H9 (cell line): ENCODE measurements around the gene HTATIP2. TPM values are rescaled to one million over a fixed set of nuclear protein-coding genes. Genes with fewer than 3 reads are reported as not detected.

ENCODE experiments used
- DNase-seq: peaks from one replicate; pipeline ENCODE4 v3.0.0-alpha.2; 2017
- H2AFZ ChIP-seq: one replicate; pipeline ENCODE4 v1.6.1; 2013; ENCODE audit warnings: mild to moderate bottlenecking, low read length, control low read depth, moderate library complexity
- H2AK5ac ChIP-seq: 2 replicates; pipeline ENCODE4 v1.6.1; 2013; ENCODE audit warnings: low read length, control low read depth, mixed read lengths; ENCODE audit not compliant: insufficient read length
- H2BK120ac ChIP-seq: one replicate; pipeline ENCODE4 v1.6.1; 2013; ENCODE audit warnings: low read depth, mild to moderate bottlenecking, low read length, control low read depth, inconsistent platforms; ENCODE audit not compliant: poor library complexity, severe bottlenecking
- H2BK12ac ChIP-seq: 2 replicates; pipeline ENCODE4 v1.6.1; 2013; ENCODE audit warnings: low read length, control low read depth, mixed read lengths, low read depth; ENCODE audit not compliant: insufficient read length
- H2BK15ac ChIP-seq: 2 replicates; pipeline ENCODE4 v1.6.1; 2013; ENCODE audit warnings: low read depth, low read length, control low read depth
- H2BK20ac ChIP-seq: one replicate; pipeline ENCODE4 v1.6.1; 2013; ENCODE audit warnings: low read depth, mild to moderate bottlenecking, low read length, control low read depth, inconsistent platforms; ENCODE audit not compliant: poor library complexity, severe bottlenecking
- H2BK5ac ChIP-seq: 2 replicates; pipeline ENCODE4 v1.6.1; 2013; ENCODE audit warnings: low read length, control low read depth, mixed read lengths; ENCODE audit not compliant: insufficient read length
- H3K14ac ChIP-seq: 2 replicates; pipeline ENCODE4 v1.6.1; 2013; ENCODE audit warnings: low read length, control low read depth; ENCODE audit not compliant: insufficient read depth
- H3K18ac ChIP-seq: 2 replicates; pipeline ENCODE4 v1.6.1; 2013; ENCODE audit warnings: low read depth, mild to moderate bottlenecking, mixed read lengths, low read length, control low read depth; ENCODE audit not compliant: insufficient read length
- H3K23ac ChIP-seq: 2 replicates; pipeline ENCODE4 v1.6.1; 2013; ENCODE audit warnings: low read length, control low read depth, mixed read lengths, low read depth; ENCODE audit not compliant: insufficient read length
- H3K23me2 ChIP-seq: 2 replicates; pipeline ENCODE4 v1.6.1; 2013; ENCODE audit warnings: low read depth, mild to moderate bottlenecking, mixed read lengths, low read length, control low read depth; ENCODE audit not compliant: insufficient read length, poor library complexity, severe bottlenecking
- H3K27ac ChIP-seq: 2 replicates; pipeline ENCODE4 v1.5.1; 2013; ENCODE audit warnings: low read length, control low read depth, mixed read lengths, low read depth; ENCODE audit not compliant: insufficient read length
- H3K27me3 ChIP-seq: 2 replicates; pipeline ENCODE4 v1.6.1; 2013; ENCODE audit warnings: low read length, control low read depth, inconsistent platforms; ENCODE audit not compliant: insufficient read depth
- H3K4ac ChIP-seq: 2 replicates; pipeline ENCODE4 v1.6.1; 2013; ENCODE audit warnings: low read depth, mild to moderate bottlenecking, control low read depth, inconsistent platforms, low read length, moderate library complexity
- H3K4me1 ChIP-seq: 2 replicates; pipeline ENCODE4 v1.6.1; 2013; ENCODE audit warnings: low read length, control low read depth, inconsistent platforms; ENCODE audit not compliant: insufficient read depth
- H3K4me2 ChIP-seq: 2 replicates; pipeline ENCODE4 v1.6.1; 2013; ENCODE audit warnings: low read length, control low read depth, mixed read lengths; ENCODE audit not compliant: insufficient read length, insufficient read depth
- H3K56ac ChIP-seq: 2 replicates; pipeline ENCODE4 v1.6.1; 2013; ENCODE audit warnings: low read depth, mild to moderate bottlenecking, mixed read lengths, low read length, control low read depth; ENCODE audit not compliant: insufficient read length
- H3K79me1 ChIP-seq: 2 replicates; pipeline ENCODE4 v1.6.1; 2013; ENCODE audit warnings: low read depth, mild to moderate bottlenecking, moderate library complexity, low read length, control low read depth, inconsistent platforms; ENCODE audit not compliant: insufficient read depth, poor library complexity, severe bottlenecking
- H3K79me2 ChIP-seq: 2 replicates; pipeline ENCODE4 v1.6.1; 2013; ENCODE audit warnings: low read length, control low read depth, inconsistent platforms; ENCODE audit not compliant: insufficient read depth
- H3K9ac ChIP-seq: 2 replicates; pipeline ENCODE4 v1.6.1; 2013; ENCODE audit warnings: low read length, control low read depth, mixed read lengths; ENCODE audit not compliant: insufficient read length; ENCODE audit errors: extremely low read depth
- H3K9me3 ChIP-seq: one replicate; pipeline ENCODE4 v1.6.1; 2013; ENCODE audit warnings: low read depth, low read length, inconsistent platforms; ENCODE audit not compliant: control insufficient read depth
- H3T11ph ChIP-seq: one replicate; pipeline ENCODE4 v1.6.1; 2013; ENCODE audit warnings: mild to moderate bottlenecking, low read length, control low read depth, inconsistent platforms
- H4K20me1 ChIP-seq: one replicate; pipeline ENCODE4 v1.6.1; 2013; ENCODE audit not compliant: control insufficient read depth, insufficient read length, insufficient read depth
- H4K5ac ChIP-seq: 2 replicates; pipeline ENCODE4 v1.6.1; 2013; ENCODE audit warnings: low read depth, mild to moderate bottlenecking, mixed read lengths, low read length, control low read depth; ENCODE audit not compliant: insufficient read length
- H4K8ac ChIP-seq: replicated peaks from 2 replicates; pipeline ENCODE4 v1.6.1; 2013; ENCODE audit warnings: low read length, control low read depth, mixed read lengths, low read depth; ENCODE audit not compliant: insufficient read length
- H4K91ac ChIP-seq: 2 replicates; pipeline ENCODE4 v1.6.1; 2013; ENCODE audit warnings: low read depth, mild to moderate bottlenecking, moderate library complexity, mixed read lengths, low read length, control low read depth; ENCODE audit not compliant: insufficient read length
- H3K27ac Mint-ChIP-seq, 3 experiments: 2 replicates in 2 of 3; 3 replicates in 1 of 3; pipeline ENCODE4 v1.8.0; 2020 to 2021; ENCODE audit warnings: mixed read lengths in 3 of 3, mild to moderate bottlenecking in 1 of 3, moderate library complexity in 1 of 3
- H3K27me3 Mint-ChIP-seq: 2 replicates; pipeline ENCODE4 v1.8.0; 2021; ENCODE audit warnings: low read depth, mild to moderate bottlenecking, moderate library complexity, mixed read lengths
- H3K36me3 Mint-ChIP-seq, 3 experiments: 2 replicates in 2 of 3; 3 replicates in 1 of 3; pipeline ENCODE4 v1.8.0; 2020 to 2021; ENCODE audit warnings: low read depth in 3 of 3, mixed read lengths in 3 of 3; ENCODE audit not compliant: insufficient read depth in 1 of 3
- H3K4me1 Mint-ChIP-seq, 2 experiments: 2 replicates each; pipeline ENCODE4 v1.8.0; 2020; ENCODE audit warnings: mixed read lengths in 2 of 2
- H3K4me3 Mint-ChIP-seq, 2 experiments: 2 replicates in 1 of 2; 3 replicates in 1 of 2; pipeline ENCODE4 v1.8.0; 2020 to 2021; ENCODE audit warnings: mild to moderate bottlenecking in 2 of 2, mixed read lengths in 2 of 2, moderate library complexity in 1 of 2
- H3K9me3 Mint-ChIP-seq, 2 experiments: 2 replicates in 1 of 2; 3 replicates in 1 of 2; pipeline ENCODE4 v1.8.0; 2020; ENCODE audit warnings: mild to moderate bottlenecking in 2 of 2, mixed read lengths in 2 of 2, moderate library complexity in 1 of 2
- CTCF ChIP-seq: fragments of 200-600 bp; sonication (generic); conservative IDR thresholded peaks from 3 replicates; pipeline ENCODE4 v1.8.0; 2021; ENCODE audit warnings: antibody characterized with exemption, mild to moderate bottlenecking
- WGBS: extraction: QIAGEN DNeasy Blood & Tissue Kit; methylation state at CpG from one replicate; pipeline ENCODE4 v1.1.7; 2013; ENCODE audit warnings: missing lambda C conversion rate, low lambda C conversion rate, mixed read lengths; ENCODE audit not compliant: insufficient read length; ENCODE audit errors: extremely low coverage; 5-methylcytosine and 5-hydroxymethylcytosine counted together
- total RNA-seq: library from RNA; stranded (reverse); gene quantifications from 2 replicates; pipeline ENCODE4 v1.2.1, GENCODE V29; 2021

Gene HTATIP2
- total RNA-seq, 1 experiment from 2014 or later: 32.8 TPM

GRCh38 chr11:20336056-20336455 is 27.5 kb upstream of the HTATIP2 start:
- no peaks in the 10 kb centered on the region; the same call in 1 of the 2 replicates for H3K27me3 ChIP-seq
- H3K18ac ChIP-seq: no peak overlapping the region
- no peak overlapping the region for H3K27ac ChIP-seq
- no peaks in the 10 kb centered on the region for H3K9me3 ChIP-seq
- H3K23me2 ChIP-seq: no peaks in the 10 kb centered on the region
- no peak overlapping the region for H3K23ac ChIP-seq
- H4K91ac ChIP-seq: no peak overlapping the region
- H3T11ph ChIP-seq: no peak overlapping the region
- no peak overlapping the region for H2BK5ac ChIP-seq
- Mint-ChIP-seq H3K27me3 (peaks cover 13% of the 10 kb centered on the region), H3K4me3 (no peak overlapping the region), H3K4me1 (peaks cover 11 to 19% of the 10 kb centered on the region in 2 experiments), H3K27ac (no peak overlapping the region), H3K9me3 (no peaks in the 10 kb centered on the region; a peak in 1 of 5 replicates), H3K36me3 (no peaks in the 10 kb centered on the region)
- H2AFZ ChIP-seq: no peak overlapping the region
- no peak overlapping the region for H3K14ac ChIP-seq
- H3K4me2 ChIP-seq: no peak overlapping the region
- H3K4ac ChIP-seq: no peak overlapping the region
- H2BK120ac ChIP-seq: no peak overlapping the region
- H4K8ac ChIP-seq: no peak overlapping the region
- H4K5ac ChIP-seq: no peak overlapping the region
- H3K79me2 ChIP-seq: no peaks in the 10 kb centered on the region
- no peaks in the 10 kb centered on the region for H3K4me1 ChIP-seq
- no peak overlapping the region for H2AK5ac ChIP-seq
- WGBS: no CpG with 5 or more reads among the region's 1 CpG
- H2BK15ac ChIP-seq: no peak overlapping the region
- TF ChIP-seq CTCF: no peak
- H3K79me1 ChIP-seq: no peaks in the 10 kb centered on the region
- DNase-seq: no peak
- no peak overlapping the region for H2BK20ac ChIP-seq
- H2BK12ac ChIP-seq: no peak overlapping the region
- H3K56ac ChIP-seq: no peak overlapping the region
- no peak overlapping the region for H3K9ac ChIP-seq
- H4K20me1 ChIP-seq: no peaks in the 10 kb centered on the region
